Coronary artery (tissue), 2 donors: ENCODE data around the gene RHEX.
"Not testable (repeated sequence)": the region's sequence is repeated elsewhere in the genome, so short reads cannot be mapped to it uniquely, and the experiment has no call there.

Experiments
- DNase-seq: peaks from one replicate; pipeline ENCODE4 v3.0.0-alpha.2; 2017; ENCODE audit warnings: low spot score
- H3K27ac ChIP-seq, 2 donors: fragments of 200-600 bp; sonication (generic); one replicate each; pipeline ENCODE4 v1.5.1; 2016 to 2019
- H3K4me3 ChIP-seq: fragments of 200-600 bp; sonication (generic); 2 replicates; pipeline ENCODE4 v1.5.1; 2016; ENCODE audit warnings: mild to moderate bottlenecking, moderate library complexity
- CTCF ChIP-seq: fragments of 200-600 bp; sonication (generic); IDR thresholded peaks from one replicate; pipeline ENCODE4 v1.5.1; 2019; ENCODE audit warnings: antibody characterized with exemption

The RHEX gene

DNA sequence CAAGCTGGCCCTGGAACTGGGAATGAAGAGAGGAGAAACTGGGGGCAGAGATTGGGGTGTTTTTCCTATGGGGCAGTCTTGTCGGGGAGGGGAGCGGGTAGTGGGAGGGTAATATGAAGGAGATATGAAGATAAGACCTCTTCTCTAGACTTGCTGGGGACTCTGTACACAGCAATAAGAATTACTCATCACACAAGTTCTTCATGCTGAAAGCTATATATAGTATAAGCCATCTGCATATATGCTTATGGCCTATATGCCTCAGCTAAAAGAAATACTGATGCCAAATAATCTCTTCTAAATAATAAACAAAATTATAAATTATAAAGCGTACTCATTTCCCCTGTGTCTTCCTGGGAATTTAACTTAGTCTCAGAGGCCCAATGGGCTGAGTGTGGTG, 7.9 kb downstream of the RHEX start:
- DNase-seq: no peak
- no peak for TF ChIP-seq CTCF
- H3K27ac ChIP-seq: no peak overlapping the region
- no peak overlapping the region for H3K4me3 ChIP-seq

DNA sequence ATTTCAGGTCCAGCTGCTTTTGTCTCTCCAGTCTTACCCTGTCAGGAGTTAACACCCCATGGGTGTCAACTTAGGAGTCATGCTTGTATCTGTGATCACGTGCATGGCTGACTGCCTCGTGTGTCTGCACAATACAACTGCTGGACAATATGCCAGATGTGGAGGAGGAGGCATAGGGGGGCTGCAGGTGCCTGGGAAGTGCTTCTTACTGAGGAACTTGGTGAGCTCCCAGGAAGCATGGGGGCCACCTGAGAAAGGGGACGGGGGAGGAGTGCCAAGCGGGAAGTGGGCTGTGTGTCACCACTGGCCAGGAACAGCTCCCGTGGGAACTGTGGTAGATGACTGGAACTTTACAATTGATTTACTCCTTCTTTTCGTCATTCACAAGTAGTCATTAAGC, 9.5 kb downstream of the RHEX start:
- no peak for TF ChIP-seq CTCF
- no peak for DNase-seq
- Histone ChIP-seq H3K4me3 (no peak overlapping the region), H3K27ac (no peak overlapping the region)

GRCh38 chr1:206064001-206064400, 11.0 kb downstream of the RHEX start:
- not testable (repeated sequence) for DNase-seq, H3K4me3 ChIP-seq, H3K27ac ChIP-seq

DNA sequence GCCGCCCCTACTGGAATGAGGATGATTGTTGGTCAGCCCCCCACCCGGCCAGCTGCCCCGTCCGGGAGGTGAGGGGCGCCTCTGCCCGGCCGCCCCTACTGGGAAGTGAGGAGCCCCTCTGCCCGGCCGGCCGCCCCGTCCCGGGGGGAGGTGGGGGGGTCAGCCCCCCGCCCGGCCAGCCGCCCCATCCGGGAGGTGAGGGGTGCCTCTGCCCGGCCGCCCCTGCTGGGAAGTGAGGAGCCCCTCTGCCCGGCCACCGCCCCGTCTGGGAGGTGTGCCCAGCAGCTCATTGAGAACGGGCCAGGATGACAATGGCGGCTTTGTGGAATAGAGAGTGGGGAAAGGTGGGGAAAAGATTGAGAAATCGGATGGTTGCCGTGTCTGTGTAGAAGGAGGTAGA, 11.5 kb downstream of the RHEX start:
- not testable (repeated sequence) for H3K27ac ChIP-seq, H3K4me3 ChIP-seq, DNase-seq

- TF ChIP-seq CTCF: no peak
- Histone ChIP-seq H3K27ac (no peak overlapping the region), H3K4me3 (no peak overlapping the region)
- no peak for DNase-seq
Observed at GRCh38 chr1:206065547-206066145, 12.7 kb downstream of the RHEX start.

GRCh38 chr1:206066479-206067171, 13.7 kb downstream of the RHEX start:
- TF ChIP-seq CTCF: no peak
- Histone ChIP-seq H3K4me3 (no peak overlapping the region), H3K27ac (no peak overlapping the region)
- no peak for DNase-seq

DNA sequence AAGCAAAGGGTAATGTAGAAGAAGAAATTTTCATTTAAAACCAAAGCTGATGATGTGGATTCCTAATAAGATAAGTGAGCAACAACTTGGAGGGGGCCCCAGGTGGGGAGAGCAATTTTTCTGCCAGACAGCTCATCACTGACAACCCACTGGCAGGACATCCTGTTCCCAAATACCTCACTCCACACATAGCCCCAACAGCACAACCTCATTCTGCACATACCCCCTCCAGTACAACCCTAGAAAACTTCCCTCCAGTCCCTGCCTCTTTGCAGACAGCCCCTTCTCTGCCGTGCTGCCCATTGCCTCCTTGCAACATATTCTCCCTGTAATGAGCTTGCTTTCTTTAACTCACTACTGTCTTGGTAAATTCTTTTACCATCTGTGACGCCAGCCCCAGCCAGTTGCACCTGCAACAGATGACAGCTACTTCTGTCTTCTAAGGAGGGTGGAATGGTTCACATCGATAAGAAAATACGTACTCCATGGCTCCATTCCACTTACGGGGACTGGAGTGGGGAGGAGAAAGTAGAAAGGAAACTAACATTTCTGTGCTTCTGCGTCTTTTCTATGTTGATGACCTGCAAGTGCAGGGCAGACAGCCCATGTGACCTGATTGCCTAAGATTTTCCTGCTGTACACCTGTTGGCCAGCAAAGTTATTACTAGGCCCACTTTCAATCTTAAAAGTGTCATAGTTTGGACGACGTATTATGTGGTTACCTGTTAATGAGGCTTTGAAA, 14.7 kb downstream of the RHEX start:
- H3K4me3 ChIP-seq: no peak overlapping the region
- no peak for TF ChIP-seq CTCF
- DNase-seq: no peak
- no peak overlapping the region for H3K27ac ChIP-seq

GRCh38 chr1:206068314-206068713, 15.3 kb downstream of the RHEX start:
- TF ChIP-seq CTCF: no peak
- Histone ChIP-seq H3K4me3 (no peak overlapping the region), H3K27ac (no peak overlapping the region)
- DNase-seq: no peak
